ENCODE measurements around the gene ACTG1. TPM values are rescaled to one million over a fixed set of nuclear protein-coding genes. Genes with fewer than 3 reads are reported as not detected.

The ACTG1 gene
- total RNA-seq, 3 donors from 2014 or later = 2,222 to 2,764 (median 2,750) TPM

DNA sequence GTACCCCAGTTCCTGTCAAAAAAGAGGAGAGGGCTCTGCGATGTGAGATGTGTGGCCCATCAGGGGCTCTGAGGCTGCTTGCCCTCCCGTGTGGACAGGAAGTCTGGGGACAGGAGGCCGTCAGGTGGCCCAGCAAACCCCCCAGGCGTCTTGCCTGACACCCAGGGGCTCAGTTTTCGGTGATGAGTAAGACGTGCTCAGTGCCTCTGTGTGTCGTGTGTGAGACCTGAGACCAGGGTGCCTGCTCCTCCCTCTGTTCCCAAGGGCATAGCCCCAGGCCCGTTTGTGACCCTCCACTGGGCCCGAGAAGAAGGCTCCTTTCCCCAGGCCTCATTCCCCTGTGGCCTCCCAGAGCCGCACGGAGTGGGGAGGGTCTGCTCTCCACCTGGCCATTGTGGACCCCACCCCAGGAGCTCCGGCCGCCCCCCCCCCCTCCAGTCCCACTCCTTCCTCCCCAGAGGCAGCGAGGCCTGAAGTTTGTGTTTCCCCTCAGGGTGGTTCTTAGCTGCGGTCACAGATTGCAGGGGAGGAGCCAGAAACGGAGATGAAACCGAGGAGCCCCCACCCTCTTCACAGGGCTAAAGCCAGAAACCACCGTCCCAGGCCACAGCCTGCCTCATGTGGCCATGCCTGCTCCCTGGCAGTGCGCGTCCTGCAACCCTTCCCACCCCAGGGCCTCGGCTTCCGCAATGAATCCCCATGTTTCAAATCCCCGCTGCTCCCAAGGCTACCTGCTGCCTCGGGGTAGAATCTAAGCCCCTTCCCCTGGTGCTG is 4.9 kb upstream of the ACTG1 start:
- no peak for DNase-seq (ENCODE audit: low spot score in 2 of 2)
- Histone ChIP-seq H3K27ac (peak overlapping the region; percentile 98 to 99), H3K27me3 (no peaks in the 10 kb centered on the region), H3K4me3 (peak overlapping the region in 2 of 3 donors; percentile 68 to 92), H3K36me3 (no peaks in the 10 kb centered on the region), H3K4me1 (peaks cover 10 to 15% of the 10 kb centered on the region in 2 donors), H3K9me3 (no peaks in the 10 kb centered on the region)
- intact Hi-C loops (cut with DNase I; ENCODE audit: low total_unique reads) = no loop called here
- TF ChIP-seq, protein P1, sequence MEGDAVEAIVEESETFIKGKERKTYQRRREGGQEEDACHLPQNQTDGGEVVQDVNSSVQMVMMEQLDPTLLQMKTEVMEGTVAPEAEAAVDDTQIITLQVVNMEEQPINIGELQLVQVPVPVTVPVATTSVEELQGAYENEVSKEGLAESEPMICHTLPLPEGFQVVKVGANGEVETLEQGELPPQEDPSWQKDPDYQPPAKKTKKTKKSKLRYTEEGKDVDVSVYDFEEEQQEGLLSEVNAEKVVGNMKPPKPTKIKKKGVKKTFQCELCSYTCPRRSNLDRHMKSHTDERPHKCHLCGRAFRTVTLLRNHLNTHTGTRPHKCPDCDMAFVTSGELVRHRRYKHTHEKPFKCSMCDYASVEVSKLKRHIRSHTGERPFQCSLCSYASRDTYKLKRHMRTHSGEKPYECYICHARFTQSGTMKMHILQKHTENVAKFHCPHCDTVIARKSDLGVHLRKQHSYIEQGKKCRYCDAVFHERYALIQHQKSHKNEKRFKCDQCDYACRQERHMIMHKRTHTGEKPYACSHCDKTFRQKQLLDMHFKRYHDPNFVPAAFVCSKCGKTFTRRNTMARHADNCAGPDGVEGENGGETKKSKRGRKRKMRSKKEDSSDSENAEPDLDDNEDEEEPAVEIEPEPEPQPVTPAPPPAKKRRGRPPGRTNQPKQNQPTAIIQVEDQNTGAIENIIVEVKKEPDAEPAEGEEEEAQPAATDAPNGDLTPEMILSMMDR (IDR thresholded peaks at IDR 0.05) = no peak
- no peak for TF ChIP-seq POLR2A (IDR thresholded peaks at IDR 0.05)
- no peak for TF ChIP-seq POLR2AphosphoS5 (IDR thresholded peaks at IDR 0.05)

DNA sequence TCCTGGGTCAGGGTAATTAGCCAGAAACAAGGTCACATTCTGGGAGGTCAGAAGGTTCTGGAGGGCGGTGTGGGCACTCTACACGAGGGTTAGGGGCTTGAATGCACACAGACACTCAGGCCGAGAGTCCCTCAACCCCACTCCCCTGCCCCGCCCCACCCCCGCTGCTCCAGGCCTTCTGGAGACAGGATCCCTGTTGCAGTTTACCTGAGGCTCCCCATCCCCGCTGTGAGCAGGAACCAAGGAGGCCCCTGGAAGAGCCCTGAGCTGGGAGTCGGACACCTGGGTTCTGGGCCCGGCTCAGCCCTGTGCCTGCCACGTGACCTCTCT is 4.4 kb upstream of the ACTG1 start:
- Histone ChIP-seq H3K4me3 (peak overlapping the region; percentile 68 to 92 (median 79)), H3K36me3 (no peaks in the 10 kb centered on the region), H3K9me3 (no peaks in the 10 kb centered on the region), H3K27me3 (no peaks in the 10 kb centered on the region), H3K27ac (peak overlapping the region; percentile 98 to 99), H3K4me1 (peaks cover 10 to 15% of the 10 kb centered on the region in 2 donors)
- intact Hi-C loops (cut with DNase I; ENCODE audit: low total_unique reads) = no loop called here
- no peak for DNase-seq (ENCODE audit: low spot score in 2 of 2)
- TF ChIP-seq, protein P1 (IDR thresholded peaks at IDR 0.05) = no peak
- TF ChIP-seq POLR2A (IDR thresholded peaks at IDR 0.05) (no peak), POLR2AphosphoS5 (IDR thresholded peaks at IDR 0.05) (no peak)

DNA sequence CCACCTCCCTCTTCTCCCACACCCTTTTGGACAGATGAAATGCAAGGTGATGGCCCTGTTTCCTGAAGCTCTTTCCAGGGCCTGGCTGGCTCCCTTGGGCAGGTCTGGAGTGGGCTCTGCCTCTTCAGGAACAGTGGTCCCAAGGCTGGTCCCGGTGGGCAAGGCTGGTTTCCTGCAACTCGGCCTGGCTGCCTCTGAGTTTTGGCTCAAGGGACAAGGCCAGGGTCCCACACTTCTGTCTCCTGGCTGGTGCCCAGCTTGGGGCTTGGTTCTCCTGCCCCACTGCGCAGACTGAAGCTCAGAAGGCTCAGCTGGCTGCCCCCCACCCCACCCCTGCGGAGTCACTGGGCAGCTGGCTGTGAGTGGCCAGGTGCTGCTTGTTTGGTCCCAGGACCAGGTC is 3.8 kb upstream of the ACTG1 start:
- no peaks in the 10 kb centered on the region for H3K36me3 ChIP-seq
- H3K4me1 ChIP-seq = peaks cover 10 to 15% of the 10 kb centered on the region in 2 donors
- no peaks in the 10 kb centered on the region for H3K27me3 ChIP-seq
- DNase-seq (ENCODE audit: low spot score in 2 of 2) = no peak
- TF ChIP-seq POLR2AphosphoS5 (IDR thresholded peaks at IDR 0.05) (no peak), POLR2A (IDR thresholded peaks at IDR 0.05) (no peak)
- TF ChIP-seq, protein P1 (IDR thresholded peaks at IDR 0.05) = no peak
- intact Hi-C loops (cut with DNase I; ENCODE audit: low total_unique reads) = no loop called here
- H3K9me3 ChIP-seq = no peaks in the 10 kb centered on the region
- H3K4me3 ChIP-seq = peak overlapping the region; percentile 79 to 98 (median 92)
- peak overlapping the region; percentile 98 to 99 for H3K27ac ChIP-seq

DNA sequence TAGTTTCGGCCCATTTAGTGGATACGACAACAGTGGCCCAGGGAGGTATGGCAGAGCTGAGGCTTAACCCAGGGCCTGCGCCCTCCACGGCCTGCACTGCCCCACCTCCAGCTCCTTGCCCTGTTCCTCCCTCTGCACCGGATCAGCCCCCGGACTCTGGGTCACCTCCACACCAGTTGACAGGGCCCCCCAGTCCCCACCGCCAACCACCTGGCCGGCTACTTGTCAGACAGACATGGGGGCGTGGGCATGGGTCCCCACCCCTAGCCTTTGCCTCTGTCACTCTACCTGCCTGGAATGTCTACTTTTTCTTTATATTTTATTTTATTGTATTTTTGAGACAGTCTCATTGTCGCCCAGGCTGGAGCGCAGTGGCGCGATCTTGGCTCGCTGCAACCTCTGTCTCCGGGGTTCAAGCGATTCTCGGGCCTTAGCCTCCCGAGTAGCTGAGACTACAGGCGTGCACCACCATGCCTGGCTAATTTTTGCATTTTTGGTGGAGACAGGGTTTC is 3.0 kb upstream of the ACTG1 start:
- H3K9me3 ChIP-seq = no peaks in the 10 kb centered on the region
- TF ChIP-seq POLR2A (IDR thresholded peaks at IDR 0.05) (no peak), POLR2AphosphoS5 (IDR thresholded peaks at IDR 0.05) (no peak)
- TF ChIP-seq, protein P1 (IDR thresholded peaks at IDR 0.05) = no peak
- H3K4me3 ChIP-seq = peak overlapping the region; percentile 79 to 98 (median 92)
- peaks cover 10 to 15% of the 10 kb centered on the region in 2 donors for H3K4me1 ChIP-seq
- peak overlapping the region; percentile 98 to 99 for H3K27ac ChIP-seq
- no peak for DNase-seq (ENCODE audit: low spot score in 2 of 2)
- H3K27me3 ChIP-seq = no peaks in the 10 kb centered on the region
- intact Hi-C loops (cut with DNase I; ENCODE audit: low total_unique reads) = no loop called here
- H3K36me3 ChIP-seq = no peaks in the 10 kb centered on the region
